ENCODE measurements around the gene ZC3H13. TPM values are rescaled to one million over a fixed set of nuclear protein-coding genes. Genes with fewer than 3 reads are reported as not detected.

ZC3H13 gene
- total RNA-seq, 1 experiment from 2014 or later = 9.6 TPM

DNA sequence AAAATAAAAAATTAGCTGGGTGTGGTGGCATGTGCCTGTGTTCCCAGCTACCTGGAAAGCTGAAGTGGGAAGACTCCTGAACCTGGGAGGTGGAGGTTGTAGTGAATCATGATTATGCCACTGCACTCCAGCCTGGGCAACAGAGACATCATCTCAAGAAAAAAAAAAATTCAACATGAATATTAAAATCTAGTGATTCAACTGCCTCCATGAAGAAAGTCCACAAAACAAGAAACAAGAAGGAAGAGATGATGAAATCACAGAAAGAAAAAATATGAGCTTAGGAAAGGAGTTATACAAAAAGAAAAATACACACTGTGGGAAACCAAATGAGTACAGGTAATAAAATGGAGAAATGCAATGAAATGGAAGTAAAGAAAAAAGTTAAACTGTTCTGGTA lies 101.4 kb downstream of the ZC3H13 start:
- in situ Hi-C loops (cut with HindIII; ENCODE audit: low sequenced_read_pairs) = no loop called here
- no peak for DNase-seq (ENCODE audit: low spot score)

DNA sequence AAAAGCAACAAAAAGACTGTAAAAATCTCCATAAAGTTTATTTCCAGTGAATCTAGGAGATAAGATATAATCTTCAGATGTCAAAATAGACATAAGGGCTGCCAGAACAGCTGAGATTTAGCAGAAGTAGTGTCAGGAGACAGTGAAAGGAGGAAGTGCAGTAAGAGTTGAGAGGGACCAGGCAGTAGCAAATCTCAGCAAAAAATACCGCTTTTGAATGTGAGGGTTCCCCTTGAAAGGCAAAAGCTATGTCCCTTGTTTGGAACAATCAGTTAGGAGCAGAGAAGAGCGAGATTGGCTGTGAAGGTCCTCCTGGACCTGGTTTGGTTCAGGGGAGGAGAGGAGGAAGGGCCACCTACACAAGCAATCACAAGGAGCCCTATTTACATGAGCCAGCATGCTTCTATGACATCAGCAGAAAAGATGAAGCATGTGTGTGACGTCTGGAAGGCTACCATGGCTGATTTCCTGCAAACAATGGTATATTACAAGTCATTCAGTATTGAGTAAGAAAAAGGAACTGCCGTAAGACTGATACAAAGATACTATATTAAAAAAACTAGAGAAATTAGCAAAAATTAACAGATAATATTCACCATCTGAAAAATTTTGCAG lies 102.1 kb downstream of the ZC3H13 start:
- in situ Hi-C loops (cut with HindIII; ENCODE audit: low sequenced_read_pairs) = no loop called here
- no peak for DNase-seq (ENCODE audit: low spot score)

DNA sequence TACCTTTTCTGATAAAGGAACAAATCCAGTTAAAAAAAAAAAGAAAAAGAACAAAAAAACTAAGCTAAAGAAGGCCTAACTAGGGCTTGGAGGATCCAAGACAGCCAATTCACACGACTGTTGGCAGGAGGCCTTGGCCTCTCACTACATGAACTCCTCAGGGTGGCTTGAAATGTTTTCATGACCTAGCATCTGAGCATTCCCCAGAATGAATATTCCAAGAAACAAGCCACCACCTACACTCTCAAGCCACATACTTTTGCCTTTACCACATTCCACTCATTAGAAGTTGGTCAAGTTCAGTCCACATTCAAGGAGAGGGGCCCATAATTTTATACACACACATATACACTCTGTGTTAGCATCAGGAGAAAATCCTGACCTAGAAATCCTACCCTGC lies 103.4 kb downstream of the ZC3H13 start:
- DNase-seq (ENCODE audit: low spot score) = no peak
- in situ Hi-C loops (cut with HindIII; ENCODE audit: low sequenced_read_pairs) = no loop called here

DNA sequence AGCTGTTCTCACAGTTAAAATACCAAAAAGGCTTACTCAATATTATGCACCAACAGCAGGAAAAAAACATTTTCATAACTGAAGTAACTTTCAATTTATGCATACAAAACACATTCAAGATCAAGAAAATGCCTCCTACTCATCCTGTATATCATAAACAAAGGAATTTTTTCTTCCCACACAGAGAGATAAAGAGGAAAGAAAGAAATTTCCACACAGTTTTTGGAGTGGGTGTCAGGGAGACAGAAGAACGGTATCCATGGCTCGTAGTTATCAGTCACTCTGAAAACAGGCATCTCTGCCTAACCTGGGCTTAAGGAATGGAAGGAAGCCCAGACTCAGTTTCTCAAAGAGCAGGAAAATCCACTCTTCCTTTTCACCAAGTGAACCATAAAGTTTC lies 108.6 kb downstream of the ZC3H13 start:
- in situ Hi-C loops (cut with HindIII; ENCODE audit: low sequenced_read_pairs) = no loop called here
- DNase-seq (ENCODE audit: low spot score) = no peak

DNA sequence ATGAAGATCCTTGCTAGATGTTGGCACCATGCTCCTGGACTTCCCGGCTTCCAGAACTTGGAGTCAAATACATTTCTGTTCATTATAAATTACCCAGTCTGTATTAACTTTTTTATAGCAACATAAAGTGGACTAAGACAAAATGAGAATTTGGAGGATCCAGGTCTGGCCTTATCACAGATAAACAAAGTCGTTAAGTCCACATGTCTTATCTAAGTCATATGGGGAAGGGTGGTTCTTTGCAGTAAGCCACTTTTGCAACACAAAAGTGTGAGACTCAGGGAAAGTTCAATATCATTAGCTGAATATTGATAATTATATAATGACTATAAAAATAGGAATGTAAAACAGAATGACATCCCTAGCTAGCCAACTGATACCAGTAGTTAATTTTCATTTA lies 109.4 kb downstream of the ZC3H13 start:
- in situ Hi-C loops (cut with HindIII; ENCODE audit: low sequenced_read_pairs) = no loop called here

DNA sequence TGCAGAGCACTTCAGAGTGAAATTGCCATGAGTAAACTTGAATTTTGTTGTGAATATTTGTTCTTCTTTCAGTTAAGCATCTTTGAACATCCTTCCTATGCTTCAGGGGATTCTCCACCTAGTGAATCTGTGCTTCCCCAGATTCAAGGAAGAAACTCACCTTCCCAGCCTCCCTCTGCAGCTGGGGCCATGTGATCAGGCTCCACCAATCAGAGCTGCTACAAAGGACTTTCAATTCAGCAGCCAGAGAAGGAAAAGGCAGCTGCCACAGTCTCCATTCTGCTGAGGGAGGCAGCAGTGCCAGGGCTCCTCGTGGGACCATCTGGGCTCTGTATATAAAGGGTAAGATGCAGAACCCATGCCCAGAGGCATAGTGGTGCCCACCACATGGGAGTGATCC lies 111.3 kb downstream of the ZC3H13 start:
- no peak for DNase-seq (ENCODE audit: low spot score)
- in situ Hi-C loops (cut with HindIII; ENCODE audit: low sequenced_read_pairs) = no loop called here

More for the DNA sequence above, 109.4 kb downstream of the ZC3H13 start:
- DNase-seq (ENCODE audit: low spot score) = no peak

DNA sequence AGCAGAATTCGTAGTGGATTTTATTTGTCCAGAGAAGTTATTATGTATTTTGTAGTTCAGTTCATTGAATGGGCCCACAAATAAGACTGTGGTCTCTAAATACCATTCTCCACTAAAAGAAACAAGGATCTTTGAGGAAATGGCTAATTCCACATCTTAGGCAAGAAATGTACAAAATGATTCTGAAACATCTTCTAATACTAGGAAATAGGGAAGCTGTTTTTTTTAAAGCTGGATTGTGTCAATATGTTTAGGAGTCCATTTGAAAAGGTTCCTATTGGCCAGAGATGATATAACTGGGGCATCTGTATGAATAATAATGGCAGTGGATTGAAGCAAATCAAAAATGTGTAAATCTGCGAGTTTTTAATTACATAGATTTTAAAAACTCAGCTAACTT lies 112.5 kb downstream of the ZC3H13 start:
- in situ Hi-C loops (cut with HindIII; ENCODE audit: low sequenced_read_pairs) = no loop called here
- DNase-seq (ENCODE audit: low spot score) = no peak

DNA sequence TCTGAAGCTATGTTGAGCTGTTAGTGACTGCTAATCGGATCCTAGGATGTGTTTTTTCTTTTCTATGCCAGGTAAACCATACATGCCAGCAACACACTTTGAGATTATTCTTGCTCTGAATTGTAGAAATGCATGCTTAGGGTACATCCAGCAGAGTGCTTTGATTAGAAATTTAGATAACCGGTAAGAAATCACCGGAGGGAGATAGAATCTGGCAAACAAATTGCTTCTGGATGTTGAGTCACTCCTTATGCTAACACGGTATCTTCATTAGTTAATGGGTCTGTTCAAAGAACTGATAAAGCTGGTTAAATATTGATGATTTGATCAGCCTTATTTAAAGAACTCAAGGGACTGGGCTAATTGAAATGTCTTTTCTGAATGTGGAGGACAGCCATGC lies 115.9 kb downstream of the ZC3H13 start:
- no peak for DNase-seq (ENCODE audit: low spot score)
- in situ Hi-C loops (cut with HindIII; ENCODE audit: low sequenced_read_pairs) = no loop called here

DNA sequence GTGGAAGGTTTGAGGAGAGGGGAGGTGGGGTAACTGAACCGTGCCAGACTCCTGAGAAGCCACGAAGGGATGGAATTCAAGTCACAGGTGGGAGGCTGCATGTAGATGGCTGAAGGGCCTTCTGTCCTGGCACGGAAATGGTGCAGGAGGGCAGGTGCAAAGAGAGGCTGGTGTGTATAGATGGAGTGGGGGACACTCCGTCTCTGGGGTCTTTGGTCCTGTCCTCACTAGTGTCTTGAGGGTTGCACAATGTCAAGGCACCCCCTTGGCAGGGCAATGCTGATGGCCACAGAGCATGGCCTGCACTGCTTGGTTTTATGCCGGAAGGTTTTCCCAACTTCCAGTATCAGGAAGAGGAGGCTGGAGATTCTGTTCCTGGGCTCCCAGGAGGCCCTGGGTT lies 118.3 kb downstream of the ZC3H13 start:
- DNase-seq (ENCODE audit: low spot score) = no peak
- in situ Hi-C loops (cut with HindIII; ENCODE audit: low sequenced_read_pairs) = no loop called here

DNA sequence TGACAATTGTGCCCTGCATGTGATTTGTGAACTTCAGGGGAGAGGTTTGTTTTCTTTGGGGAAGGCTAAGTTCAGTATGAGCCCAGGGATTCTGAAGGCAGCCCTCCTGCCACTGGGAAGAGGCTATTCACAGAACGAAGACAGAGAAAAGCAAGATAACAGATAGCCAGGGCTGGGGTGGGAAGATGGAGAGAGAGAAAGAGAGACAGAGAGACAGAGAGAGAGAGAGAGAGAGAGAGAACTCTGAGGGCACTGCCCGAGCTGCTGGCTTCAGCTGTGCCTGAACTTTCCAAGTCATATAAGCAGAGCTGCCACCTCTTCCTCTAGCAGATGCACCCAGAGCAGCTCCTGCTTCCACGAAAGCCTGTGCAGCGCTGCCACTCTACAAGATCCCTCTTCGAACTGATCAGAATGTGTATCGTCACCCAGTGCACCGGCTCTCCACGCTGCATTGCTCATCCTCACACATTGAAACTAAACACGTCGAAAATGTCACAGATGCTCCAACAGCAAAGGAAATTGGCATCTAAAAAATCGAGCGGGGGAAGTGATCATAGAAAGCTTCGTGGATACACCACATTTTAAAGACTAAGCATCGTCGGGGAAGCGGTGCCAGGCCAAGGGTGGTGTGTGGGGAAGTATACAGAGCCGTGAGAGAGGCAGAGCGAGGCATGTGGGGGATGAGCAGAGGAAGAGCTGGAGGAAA lies 119.2 kb downstream of the ZC3H13 start:
- in situ Hi-C loops (cut with HindIII; ENCODE audit: low sequenced_read_pairs) = no loop called here
- DNase-seq (ENCODE audit: low spot score) = no peak

DNA sequence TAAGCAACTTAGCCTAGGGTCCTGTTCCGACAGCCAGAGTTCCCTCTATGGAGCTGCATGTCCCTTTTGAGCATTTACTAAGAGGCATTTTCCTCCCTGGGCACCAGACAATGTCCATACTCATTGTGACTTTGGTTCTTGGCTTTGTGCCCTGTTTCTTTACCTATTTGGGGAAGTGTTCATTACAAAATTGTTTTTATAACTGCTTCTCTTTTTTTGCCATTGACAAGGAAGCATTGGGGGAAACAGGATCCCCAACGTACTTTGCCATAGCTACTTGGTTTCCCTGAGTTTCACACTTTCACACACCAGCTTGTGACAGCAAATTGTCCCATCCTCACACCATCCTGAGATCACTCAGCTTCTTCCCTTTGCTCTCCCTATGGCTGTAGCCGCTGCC lies 119.9 kb downstream of the ZC3H13 start:
- no peak for DNase-seq (ENCODE audit: low spot score)
- in situ Hi-C loops (cut with HindIII; ENCODE audit: low sequenced_read_pairs) = no loop called here

DNA sequence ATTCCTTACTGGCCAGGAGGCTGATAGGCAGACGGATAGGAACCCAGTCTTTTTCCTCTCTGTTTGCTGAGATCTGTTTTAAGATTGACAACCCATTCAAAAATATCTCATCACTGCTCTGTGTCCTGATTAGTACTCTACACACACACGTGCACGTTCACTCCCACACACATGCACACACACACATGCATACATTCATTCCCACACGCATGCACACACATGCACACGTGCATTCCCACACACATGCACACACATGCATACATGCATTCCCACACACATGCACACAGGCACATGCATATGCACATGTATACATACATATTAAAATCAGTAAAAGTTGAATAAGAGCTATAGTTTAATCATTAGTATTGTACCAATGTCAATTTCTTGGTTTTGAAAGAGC lies 120.4 kb downstream of the ZC3H13 start:
- in situ Hi-C loops (cut with HindIII; ENCODE audit: low sequenced_read_pairs) = no loop called here
- no peak for DNase-seq (ENCODE audit: low spot score)

DNA sequence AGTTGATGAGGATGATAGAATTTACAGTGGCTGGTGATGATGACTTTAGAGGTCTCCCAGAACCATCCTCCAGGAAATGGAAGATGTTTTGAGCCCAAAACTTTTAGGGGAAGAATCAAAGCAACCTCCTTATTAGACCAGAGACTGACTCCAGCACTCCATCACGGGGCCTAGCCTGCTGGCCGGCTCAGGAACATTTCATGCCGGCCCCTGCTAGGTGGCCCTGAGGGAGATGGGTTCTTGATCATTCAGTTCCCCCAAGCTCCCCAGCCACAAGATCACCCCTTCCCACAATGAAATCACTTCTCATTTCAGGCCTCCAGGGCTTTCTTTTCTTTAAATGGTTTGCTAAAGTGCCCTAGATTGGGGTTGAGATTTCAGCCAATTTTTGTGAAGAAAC lies 121.3 kb downstream of the ZC3H13 start:
- DNase-seq (ENCODE audit: low spot score) = no peak
- in situ Hi-C loops (cut with HindIII; ENCODE audit: low sequenced_read_pairs) = no loop called here

DNA sequence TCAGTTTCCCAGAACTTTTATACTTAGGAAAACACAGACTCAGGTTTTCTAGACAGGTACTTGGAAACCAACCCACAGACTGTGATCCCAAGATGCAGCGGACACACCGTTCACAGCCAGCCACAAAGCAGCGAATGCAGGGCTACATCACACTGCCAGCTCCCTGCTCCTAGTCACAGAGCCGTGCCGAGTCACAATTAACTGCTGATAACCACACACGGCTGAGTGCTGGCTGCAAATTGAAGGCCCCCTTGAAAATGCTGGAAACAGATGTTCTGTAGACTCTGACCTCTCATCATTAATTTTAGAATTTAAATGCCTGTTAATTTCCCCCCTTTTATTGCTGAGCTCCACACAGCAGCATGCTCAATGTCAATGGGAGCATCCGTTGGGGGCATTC lies 122.4 kb downstream of the ZC3H13 start:
- no peak for DNase-seq (ENCODE audit: low spot score)
- in situ Hi-C loops (cut with HindIII; ENCODE audit: low sequenced_read_pairs) = no loop called here

DNA sequence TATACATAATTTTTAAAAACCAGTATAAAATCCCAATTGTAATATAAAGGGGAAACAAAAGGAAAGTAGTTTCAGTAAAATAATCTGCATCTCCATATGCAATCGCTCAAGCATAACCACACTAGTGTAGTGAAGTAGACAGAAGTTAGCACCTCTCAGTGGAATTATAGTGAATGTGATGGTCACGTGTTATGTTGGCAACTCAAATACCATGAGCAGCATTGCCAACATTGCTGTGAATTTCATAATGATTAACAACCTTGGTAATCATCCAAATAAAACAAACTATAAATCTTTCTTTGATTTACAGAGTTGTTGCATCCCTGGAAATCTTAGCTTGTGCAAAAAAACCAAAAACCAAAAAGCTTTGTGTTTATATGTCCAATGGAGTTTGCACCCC lies 123.7 kb downstream of the ZC3H13 start:
- in situ Hi-C loops (cut with HindIII; ENCODE audit: low sequenced_read_pairs) = no loop called here
- DNase-seq (ENCODE audit: low spot score) = no peak

DNA sequence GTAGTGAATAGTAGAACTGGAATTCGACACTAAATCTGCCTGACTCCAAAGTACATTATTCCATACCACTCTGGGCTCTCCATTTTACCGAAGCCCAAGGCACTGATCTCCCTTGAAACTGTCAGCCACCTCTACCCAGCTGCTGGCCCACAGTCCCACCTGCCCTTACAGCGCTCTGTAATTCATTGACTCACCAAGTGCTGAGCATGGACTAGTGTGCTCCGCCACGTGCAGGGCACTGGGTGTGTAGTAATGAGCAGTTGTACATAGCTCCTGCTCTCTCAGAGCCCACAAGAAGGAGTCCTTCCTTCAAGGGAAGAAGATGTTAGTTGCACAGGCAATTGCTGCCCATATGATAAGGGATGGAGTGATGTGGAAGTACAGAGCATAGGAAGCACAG lies 124.4 kb downstream of the ZC3H13 start:
- in situ Hi-C loops (cut with HindIII; ENCODE audit: low sequenced_read_pairs) = no loop called here
- DNase-seq (ENCODE audit: low spot score) = no peak

DNA sequence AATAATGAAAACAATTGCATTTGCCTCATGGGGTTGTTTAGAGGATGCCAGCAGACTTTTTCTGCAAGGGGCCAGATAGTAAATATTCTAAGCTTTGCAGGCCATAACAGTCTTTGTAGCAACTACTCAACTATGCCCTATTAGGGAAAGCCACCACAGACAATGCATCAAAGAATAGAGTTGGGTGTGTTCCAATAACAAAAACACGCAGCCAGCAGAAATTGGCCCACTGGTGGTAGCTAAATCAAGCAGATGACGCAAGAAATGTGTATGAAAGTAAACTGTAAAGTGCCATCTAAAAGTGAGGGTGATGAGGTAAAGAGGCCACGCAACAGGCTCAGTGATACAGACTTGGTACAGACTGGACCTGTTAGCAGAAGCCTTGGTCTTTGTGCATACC lies 125.8 kb downstream of the ZC3H13 start:
- in situ Hi-C loops (cut with HindIII; ENCODE audit: low sequenced_read_pairs) = no loop called here
- DNase-seq (ENCODE audit: low spot score) = no peak

DNA sequence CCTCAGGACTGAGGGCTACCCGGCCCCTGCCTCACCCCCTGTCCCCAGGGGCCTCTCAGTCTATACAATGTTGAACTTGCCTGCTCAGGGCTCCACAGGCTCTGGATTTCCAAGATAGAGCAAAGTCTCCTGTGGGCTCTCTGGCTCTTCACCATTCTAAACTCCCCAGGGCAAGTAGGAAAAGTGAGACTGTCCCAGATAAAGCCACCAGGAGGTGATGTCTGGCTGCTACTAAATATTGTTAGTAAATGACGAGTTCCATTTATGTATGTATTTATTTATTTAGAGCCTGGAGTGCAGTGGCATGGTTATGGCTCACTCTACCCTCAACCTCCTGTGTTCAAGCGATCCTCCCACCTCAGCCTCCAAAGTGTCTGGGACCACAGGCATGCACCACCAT lies 127.4 kb downstream of the ZC3H13 start:
- in situ Hi-C loops (cut with HindIII; ENCODE audit: low sequenced_read_pairs) = no loop called here
- DNase-seq (ENCODE audit: low spot score) = no peak

DNA sequence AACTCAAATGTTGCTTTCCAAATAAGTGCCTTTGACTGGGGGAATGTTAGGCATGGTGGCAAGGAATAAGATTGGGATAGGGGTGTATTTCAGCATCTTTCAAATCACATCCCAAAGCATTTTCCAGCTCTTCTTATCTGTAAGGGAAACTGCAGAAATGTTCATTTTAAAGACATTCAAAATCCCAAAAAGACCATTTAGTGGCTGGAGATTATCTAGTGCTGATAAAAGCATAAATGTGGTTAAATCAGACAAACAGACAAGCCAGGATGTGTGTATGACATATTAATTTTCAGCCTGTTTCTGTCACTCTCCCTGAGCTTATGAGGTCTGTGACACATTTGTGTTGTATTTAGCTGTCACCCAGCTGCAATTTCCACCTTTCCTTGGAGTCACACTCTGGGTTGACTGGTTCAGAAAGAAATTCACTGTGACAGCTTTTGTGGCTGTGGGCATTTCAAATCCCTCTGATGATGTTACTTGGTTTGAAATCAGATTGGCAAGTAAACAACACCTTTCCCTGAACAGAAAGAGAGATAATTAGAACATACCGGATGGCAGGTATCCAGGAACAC lies 131.3 kb downstream of the ZC3H13 start:
- in situ Hi-C loops (cut with HindIII; ENCODE audit: low sequenced_read_pairs) = no loop called here
- DNase-seq (ENCODE audit: low spot score) = peak; percentile 5

DNA sequence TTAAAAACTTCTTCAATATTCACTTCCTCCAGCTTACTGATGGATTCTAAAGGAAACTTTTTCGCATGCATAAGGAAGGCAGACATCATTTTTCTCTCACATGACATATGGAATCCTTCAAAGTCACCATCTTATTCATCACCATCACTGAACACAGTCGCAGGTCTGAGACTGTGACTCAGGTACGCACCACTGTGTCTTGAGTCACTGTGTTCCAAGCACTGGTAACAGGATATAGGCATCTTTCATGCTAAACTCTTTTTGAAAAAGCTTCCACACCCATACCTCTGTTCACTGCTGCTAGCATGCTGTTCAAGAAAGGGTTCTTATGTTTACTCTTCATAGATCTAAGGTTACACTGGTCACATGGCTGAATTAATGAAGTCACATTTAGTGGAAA lies 133.9 kb downstream of the ZC3H13 start:
- no peak for DNase-seq (ENCODE audit: low spot score)
- in situ Hi-C loops (cut with HindIII; ENCODE audit: low sequenced_read_pairs) = no loop called here

DNA sequence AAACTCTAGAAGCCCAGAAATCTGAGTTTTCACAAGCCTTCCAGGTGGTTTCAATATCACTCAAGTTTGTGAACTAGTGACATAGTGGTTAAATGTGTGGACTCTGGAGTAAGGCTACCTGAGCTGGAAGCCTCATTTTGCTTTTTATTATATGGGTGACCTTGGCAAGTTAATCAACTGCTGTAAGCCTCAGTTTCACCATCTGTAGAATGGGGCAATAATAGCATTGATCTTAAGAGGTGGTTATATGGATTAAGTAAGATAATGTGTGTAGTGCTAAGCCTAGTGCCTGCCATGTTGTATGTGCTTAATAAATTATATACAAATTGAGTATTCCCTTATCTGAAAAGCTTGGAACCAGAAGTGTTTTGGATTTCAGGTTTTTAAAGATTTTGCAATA lies 135.5 kb downstream of the ZC3H13 start:
- DNase-seq (ENCODE audit: low spot score) = no peak
- in situ Hi-C loops (cut with HindIII; ENCODE audit: low sequenced_read_pairs) = no loop called here

Data from G401 (cell line).